ENCODE measurements around the gene ALDH18A1.

- TF ChIP-seq, protein P1, sequence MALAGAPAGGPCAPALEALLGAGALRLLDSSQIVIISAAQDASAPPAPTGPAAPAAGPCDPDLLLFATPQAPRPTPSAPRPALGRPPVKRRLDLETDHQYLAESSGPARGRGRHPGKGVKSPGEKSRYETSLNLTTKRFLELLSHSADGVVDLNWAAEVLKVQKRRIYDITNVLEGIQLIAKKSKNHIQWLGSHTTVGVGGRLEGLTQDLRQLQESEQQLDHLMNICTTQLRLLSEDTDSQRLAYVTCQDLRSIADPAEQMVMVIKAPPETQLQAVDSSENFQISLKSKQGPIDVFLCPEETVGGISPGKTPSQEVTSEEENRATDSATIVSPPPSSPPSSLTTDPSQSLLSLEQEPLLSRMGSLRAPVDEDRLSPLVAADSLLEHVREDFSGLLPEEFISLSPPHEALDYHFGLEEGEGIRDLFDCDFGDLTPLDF (CRISPR knock-in tag; IDR thresholded peaks at IDR 0.05) = no peak
- TF ChIP-seq CTCF (IDR thresholded peaks at IDR 0.05) (no peak), PREB (CRISPR knock-in tag; IDR thresholded peaks at IDR 0.05; ENCODE audit: borderline replicate concordance) (no peak), E2F4 (CRISPR knock-in tag; IDR thresholded peaks at IDR 0.05; ENCODE audit: borderline replicate concordance, low read depth) (no peak), GRHL2 (CRISPR knock-in tag; IDR thresholded peaks at IDR 0.05; ENCODE audit: insufficient replicate concordance, severe bottlenecking) (no peak), IRF2 (CRISPR knock-in tag; IDR thresholded peaks at IDR 0.05; ENCODE audit: borderline replicate concordance, low read depth) (no peak), KAT7 (CRISPR knock-in tag; IDR thresholded peaks at IDR 0.05; ENCODE audit: borderline replicate concordance) (no peak), NFYB (CRISPR knock-in tag; conservative IDR thresholded peaks at IDR 0.05; ENCODE audit: low read depth) (no peak), ESRRA (CRISPR knock-in tag; IDR thresholded peaks at IDR 0.05; ENCODE audit: borderline replicate concordance) (no peak), ZNF121 (CRISPR knock-in tag; IDR thresholded peaks at IDR 0.05) (no peak), CREB1 (CRISPR knock-in tag; IDR thresholded peaks at IDR 0.05) (no peak), TP53 (CRISPR knock-in tag; IDR thresholded peaks at IDR 0.05) (no peak)
- TF ChIP-seq, protein P2, sequence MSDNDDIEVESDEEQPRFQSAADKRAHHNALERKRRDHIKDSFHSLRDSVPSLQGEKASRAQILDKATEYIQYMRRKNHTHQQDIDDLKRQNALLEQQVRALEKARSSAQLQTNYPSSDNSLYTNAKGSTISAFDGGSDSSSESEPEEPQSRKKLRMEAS (CRISPR knock-in tag; IDR thresholded peaks at IDR 0.05) = no peak
- TF ChIP-seq, protein P3, sequence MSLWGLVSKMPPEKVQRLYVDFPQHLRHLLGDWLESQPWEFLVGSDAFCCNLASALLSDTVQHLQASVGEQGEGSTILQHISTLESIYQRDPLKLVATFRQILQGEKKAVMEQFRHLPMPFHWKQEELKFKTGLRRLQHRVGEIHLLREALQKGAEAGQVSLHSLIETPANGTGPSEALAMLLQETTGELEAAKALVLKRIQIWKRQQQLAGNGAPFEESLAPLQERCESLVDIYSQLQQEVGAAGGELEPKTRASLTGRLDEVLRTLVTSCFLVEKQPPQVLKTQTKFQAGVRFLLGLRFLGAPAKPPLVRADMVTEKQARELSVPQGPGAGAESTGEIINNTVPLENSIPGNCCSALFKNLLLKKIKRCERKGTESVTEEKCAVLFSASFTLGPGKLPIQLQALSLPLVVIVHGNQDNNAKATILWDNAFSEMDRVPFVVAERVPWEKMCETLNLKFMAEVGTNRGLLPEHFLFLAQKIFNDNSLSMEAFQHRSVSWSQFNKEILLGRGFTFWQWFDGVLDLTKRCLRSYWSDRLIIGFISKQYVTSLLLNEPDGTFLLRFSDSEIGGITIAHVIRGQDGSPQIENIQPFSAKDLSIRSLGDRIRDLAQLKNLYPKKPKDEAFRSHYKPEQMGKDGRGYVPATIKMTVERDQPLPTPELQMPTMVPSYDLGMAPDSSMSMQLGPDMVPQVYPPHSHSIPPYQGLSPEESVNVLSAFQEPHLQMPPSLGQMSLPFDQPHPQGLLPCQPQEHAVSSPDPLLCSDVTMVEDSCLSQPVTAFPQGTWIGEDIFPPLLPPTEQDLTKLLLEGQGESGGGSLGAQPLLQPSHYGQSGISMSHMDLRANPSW (CRISPR knock-in tag; conservative IDR thresholded peaks at IDR 0.05; ENCODE audit: low read depth) = no peak
Measured at GRCh38 chr10:95640891-95641315, 15.6 kb downstream of the ALDH18A1 start.

All from WTC11 (cell line).